NCI-H2081 (cell line): Measurements from ENCODE around the gene IL1R1.

Experiments
- DNase-seq, 2 experiments: peaks; one replicate each; lab custom pipeline; 2025; lab: John Stamatoyannopoulos, UW

IL1R1 gene

DNA sequence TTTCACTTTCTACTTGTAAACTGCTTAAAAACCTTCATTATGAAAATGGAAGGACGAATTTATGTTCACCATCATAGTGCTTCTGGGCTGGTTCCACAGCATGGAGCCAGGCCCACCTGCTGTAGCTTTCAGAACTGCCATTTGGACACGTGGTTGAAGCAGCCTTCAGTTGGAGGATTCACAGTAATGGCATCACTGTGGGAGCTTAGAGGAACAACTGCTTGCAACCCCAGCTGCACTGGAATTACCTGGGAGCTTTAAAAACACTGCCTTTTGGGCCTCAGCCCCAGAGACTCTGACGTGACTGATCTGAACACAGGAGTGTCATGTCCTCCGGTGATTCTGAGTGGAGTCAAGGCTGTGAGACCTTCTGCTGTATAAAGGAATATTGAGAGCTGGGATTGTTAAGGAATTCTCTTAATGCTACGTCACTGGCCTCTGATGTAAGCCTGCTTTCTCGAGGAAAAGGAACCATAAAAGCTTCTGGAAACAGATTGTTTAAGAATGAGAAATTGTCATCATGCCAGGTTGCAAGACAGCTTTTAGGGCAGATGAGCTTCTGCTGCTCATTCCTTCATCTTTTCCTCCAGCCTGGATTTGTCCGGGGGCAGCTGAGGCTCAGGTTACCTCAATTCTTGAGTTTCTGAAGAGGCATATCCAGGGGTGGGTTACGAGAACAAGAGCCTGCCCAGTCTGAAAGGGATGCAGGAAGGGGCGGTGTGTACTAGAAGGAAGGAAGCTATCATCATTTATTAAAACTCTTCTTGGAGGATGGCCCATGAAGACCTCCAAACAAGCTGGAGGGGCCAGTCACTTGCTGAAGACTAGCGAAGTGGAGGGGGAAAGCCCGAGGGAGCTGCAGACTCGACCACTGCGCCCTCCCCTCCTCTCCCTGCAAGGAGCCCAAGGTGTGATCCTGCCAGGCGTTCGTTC, 1.3 kb upstream of the IL1R1 start:
- no peak for DNase-seq

DNA sequence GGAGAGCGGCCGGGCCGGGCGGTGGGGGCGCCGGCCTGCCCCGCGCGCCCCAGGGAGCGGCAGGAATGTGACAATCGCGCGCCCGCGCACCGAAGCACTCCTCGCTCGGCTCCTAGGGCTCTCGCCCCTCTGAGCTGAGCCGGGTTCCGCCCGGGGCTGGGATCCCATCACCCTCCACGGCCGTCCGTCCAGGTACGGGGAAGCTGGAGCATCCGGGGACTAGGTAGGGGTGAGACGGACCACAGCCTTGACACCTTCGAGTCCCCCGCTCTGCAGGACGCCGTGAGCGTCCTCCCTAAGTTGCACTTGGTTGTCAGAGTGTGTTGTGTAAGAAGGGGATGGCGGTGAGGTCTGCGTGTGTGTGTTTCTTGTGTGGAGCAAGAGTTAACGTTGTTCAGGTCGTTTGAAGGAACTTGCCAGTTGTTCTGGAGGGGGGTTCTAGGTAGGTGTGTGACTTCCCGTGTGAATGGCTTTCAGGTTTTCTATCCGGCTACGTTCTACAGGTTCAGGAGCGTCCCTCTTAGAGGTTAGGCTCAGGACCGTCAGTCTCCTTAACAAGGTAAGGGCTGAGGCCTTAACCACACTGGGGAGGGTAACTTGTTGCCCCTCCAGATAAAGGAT, 393 bp downstream of the IL1R1 start:
- no peak for DNase-seq

DNA sequence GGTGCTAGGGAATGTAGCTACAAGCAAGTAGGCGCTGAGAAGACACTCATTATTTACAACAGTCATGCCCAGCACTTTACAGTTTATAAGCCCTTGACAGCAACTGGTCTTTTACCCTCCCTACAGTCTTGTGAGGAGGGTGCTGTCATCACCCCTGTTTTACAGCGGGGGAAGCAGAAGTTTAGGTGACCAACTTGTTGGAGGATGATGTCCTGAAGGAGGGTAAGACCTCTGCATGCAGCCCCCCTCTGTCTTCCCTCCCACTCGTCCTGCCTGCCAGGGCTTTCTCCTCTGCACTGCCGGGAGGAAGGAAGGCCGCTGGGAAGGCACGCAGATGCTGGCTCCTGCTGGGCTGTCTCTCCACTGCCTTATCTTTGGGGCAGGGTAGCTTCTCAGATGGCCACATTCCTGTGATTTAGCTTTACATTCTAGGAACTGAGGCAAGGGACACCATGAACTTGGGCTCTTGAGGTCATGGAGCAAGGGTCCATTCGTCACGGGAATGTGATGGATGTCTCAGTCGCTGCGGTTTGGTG, 972 bp downstream of the IL1R1 start:
- DNase-seq = no peak

DNA sequence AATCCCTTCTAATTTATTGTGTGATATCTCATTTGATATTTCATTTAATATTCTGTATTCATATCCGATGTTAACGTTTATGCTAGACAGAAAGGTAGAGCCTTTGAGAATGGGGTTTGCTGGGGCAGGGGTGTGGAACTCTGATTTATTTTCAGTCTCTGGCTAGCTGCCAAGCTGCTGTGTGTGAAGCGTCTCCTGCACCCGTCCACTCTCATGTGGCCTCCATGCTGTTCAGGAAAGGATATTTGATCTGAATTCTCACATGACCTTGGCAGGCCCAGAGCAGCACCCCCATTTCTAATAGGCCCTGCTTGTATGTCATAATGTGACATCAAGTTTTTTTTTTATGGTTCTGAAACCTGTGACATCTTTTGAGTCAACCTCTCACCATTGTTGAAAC, 1.6 kb downstream of the IL1R1 start:
- no peak for DNase-seq

DNA sequence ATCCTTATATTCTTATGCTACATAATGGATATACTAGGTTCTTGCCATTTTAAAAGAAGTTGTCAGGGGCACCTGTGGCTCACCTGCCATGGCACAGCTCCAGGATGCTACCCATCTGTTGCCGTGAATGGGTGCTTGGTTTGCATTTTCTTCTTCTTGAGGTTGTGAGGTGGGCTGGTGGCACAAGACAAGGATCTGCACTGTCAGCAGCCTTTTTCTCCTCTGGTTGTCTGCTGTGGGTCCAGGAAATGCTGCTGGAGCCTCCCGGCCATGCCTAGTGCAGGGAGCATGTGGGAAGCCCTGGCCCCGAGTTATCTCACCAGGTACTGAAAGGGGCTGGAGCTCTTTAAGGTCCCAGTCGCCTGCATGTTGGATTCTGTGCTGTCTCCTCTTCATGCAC, 2.6 kb downstream of the IL1R1 start:
- DNase-seq = no peak

DNA sequence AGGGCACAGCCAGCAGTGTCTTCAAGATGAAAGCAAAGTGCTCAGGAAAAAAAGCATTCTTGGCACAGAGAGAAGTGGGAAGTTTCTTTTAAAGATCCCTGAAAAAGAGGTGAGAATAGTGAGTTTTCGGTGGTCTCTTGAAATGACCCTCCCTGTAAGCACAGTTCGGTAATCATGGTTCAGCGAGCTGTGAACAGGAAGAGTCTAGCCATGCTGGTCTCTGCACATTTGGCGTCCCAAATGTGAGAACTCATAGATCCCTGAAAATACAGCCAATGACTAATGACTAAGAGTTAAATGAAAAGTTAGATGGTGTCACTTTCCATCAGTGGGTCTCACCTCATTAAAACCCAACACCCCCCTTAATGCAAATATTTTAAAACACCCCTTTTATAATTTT, 3.4 kb downstream of the IL1R1 start:
- no peak for DNase-seq

DNA sequence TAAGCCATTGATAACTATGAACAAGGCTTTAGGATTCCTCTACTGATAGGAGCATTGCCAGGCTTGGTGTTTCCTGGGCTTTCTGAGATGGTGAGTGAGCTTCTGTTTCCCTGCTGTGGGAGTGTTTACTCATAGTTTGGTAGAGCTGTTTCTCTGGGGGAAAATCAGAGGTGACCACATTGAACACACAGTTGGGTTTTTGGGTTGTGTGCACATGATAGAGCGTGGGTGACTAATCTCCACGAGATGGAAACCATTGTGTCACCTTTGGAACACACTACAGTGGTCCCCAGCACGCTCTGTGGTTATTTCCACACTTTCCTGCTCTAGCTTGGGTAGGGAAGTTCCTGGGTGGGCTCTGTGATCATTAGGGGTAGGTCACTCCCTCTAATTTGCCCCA, 5.4 kb downstream of the IL1R1 start:
- DNase-seq = no peak

DNA sequence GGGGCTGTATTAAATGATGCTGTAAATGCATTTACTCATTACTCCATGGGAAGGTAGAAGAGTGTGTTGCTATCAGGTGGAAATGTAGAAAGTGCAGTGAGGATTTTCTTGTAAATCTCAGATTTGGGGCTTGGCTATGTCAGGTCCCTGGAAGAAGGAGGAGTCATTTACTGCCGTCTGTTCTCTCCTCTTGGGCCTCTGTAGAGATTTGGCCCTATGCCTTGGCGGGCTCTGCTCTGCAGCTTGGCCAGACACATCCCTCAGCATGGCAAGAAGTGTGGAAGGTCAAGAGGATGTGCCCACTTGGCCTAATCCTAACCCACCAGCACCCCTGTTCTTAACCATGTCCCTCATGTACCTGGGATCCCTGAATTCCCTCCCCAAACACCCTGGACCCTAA, 6.7 kb downstream of the IL1R1 start:
- no peak for DNase-seq

DNA sequence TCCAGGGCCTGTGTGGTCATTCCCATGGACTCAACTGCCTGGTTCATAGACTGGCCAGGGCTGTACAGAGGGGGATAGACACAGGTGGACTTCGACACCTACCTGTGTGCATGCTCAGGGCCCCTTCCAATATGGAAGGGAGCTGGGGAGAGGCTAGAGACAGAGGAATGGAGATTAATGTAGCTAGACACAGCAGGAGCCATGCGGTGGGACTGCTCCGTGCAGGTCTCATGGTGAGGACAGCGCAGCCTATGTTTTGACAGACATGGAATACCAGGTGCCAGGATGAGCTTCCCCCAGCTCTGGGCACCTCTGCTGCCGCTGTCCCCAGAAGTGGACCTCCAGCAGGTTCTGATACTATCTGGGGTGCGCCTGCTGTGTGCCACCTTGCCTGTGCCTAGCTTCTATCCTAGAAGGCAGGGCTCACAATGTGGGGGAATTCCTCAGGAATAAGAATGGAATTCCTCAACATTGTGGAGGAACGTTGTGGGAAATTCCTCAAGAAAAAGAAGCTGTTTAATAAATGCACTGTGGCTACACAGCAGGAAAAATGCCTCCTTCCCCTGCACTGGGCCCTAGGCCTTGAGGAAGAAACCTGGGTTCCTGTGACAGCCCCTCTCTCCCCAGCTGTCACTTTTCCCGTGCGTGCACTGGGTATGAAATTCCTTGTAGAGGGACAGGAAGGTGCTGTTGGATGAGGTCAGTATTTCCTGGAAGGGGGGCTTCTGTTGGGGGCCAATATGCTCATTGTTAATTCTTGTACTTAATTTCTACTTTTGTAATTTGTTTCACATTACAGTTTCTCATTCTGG, 7.3 kb downstream of the IL1R1 start:
- no peak for DNase-seq

DNA sequence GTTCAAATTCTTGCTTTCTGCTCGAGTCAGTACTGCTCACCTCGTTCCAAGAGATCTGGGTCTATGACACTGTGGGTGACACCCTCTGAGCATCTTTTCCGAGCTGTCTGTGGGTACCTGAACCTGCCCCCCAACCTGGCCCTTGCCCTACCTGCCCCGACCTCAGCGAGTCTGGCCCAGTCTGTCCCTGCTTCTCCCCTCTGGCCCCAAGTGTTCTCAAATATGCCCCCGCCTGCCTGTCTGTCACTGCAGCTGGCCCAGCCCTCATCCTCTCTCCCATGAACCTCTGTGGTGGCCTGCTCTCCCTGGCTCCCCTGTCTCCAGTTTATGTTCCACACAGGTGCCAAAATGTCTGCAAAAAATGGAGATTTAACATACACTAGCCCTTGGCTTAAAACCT, 11.8 kb downstream of the IL1R1 start:
- no peak for DNase-seq

DNA sequence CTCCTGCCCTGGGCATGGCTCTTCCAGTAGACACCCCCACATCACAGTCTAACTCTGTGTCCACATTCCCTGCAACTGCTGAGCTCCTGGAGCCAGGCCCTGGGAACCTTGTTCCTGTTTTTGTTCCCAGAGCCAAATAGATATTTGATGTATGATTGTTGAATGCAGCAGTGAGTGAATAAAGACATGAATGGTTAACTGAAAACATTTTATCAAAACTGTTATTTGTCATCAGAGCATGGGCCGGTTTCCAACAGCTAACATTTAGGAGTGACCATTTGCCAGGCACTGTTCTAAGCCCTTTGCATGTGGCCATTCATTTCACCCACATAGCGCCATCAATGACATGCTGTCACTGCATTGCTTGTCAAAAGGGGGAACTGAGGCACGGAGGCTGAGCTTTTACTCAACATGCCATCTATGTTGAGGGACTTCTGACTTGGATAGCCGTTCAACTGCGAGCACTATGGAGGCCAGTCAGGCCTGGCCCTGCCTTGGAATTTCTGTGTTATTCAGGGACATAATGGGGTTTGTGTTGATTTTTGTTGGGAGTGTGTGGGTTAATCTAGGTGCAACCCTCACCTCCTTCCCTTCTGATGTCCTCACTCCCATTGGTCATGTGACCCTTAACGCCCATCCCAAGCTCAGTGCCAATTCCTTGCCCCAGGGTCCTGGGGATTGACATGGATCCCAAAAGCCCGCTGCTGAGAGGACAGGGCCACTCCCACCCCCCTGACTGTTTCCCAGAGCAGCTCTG, 12.6 kb downstream of the IL1R1 start:
- no peak for DNase-seq

DNA sequence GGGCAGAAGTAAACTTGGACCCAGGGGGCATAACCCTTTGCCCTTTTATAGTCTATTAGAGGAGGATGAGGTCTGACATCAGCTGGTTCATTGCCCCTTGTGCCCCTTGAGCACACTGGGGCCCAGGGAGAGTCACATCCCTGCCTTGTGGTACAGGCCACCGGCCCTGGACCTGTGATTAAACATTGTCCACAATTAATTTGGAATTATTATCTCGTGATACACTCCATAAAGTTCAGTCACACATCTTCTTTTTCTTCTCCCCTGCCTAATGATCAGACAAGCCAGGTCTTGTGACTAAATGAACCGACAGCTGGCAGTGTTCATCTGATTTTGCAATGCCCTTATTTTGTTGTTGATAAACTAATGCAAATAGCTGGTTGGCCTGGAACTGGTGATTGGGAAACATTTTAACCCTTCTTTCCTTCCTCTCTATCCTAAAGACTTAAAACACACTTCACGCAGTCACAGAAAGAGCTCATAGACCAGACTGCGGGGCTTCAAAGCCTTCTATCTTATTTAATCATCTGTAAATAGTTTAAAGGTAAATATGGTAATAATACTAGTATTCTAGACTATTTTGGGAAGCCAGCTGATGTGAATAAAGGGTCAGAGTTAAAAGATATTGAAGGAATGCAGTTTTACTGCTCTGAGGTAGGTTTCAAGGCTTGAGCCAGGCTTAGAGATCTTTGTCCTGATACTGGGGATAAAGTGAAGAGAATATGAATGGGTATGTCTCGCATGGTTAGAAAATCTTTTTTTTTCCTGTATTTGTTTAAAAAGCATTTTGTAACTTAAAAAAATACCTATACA, 13.4 kb downstream of the IL1R1 start:
- DNase-seq = no peak

DNA sequence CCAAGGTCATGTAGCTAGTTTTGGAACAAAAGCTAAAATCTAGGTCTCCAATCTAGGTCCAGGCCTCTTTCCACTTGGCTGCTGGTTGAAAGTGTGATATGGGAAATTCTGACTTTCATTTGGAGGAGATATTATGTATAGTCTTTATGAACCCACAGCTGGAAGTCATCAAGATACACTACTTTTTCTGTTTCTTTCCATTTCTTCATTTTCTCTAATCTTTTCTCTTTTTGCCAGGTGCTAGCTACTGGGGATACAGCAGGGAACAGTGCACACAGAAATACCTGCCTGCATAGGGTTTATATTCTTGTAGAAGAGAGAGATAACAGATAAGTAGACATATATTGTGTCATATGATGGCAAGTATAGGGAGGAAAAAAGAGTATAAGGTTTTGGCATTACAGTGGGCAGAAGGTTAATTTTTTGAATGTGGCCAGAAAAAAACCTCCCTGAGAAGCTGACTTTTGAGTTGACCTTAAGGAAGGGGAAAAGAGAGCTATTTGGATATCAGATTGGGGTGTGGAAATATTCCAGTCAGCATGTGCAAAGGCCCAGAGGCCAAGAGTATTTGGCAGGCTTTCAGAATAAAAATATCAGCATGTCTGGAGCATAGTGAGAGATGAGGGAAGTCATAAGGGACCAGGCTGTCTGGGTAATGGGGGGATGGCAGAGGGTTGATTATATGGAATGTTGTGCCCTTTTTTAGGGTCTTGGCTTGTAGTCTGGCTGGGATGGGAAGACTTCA, 15.6 kb downstream of the IL1R1 start:
- DNase-seq = no peak

DNA sequence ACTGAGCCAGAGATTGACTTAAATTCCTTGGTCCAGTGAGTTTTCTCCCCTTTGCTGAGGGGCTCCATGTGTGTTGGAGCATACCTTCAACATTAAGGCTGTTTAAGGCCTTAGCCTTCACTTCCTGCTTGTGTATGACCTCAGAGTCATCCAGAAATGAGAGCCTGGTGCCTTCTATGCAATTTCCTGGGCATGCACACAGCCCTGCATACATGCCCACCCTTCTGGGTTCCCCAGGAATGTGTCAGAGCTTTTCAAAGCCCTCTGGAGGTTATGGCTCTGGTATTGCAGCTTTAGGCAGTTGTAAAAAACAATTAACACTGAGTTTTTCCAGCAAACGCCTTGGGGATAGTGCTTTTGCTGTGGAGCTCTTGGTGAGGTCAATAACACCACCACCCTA, 16.7 kb downstream of the IL1R1 start:
- DNase-seq = no peak

DNA sequence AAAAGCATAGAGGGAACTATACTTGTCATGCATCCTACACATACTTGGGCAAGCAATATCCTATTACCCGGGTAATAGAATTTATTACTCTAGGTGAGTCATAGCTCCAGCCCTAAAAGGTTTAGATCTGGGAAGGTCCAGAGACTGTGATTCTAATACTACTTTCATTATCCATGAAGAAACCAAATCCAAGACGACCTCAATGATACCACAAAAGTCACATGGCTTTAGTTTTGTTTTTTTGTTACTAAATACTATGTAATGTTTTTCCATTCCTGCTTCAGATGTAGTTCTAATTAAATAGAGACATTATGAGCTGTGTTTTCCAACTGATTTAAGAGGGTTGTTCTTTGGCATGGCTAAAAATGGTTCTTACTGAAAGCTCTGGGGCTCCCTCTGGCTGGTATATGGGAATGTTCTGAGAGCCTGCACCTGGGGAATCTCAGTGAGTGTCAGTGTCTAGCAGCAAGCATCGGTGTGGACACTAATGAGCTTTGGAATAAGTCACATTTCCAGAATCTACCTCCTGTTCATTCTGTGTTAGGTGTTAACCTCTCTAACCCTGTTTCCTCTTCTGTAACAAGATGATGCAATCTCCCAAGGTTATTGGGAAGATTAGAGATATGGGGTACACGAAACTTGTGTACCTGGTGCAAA, 23.8 kb downstream of the IL1R1 start:
- DNase-seq = no peak

DNA sequence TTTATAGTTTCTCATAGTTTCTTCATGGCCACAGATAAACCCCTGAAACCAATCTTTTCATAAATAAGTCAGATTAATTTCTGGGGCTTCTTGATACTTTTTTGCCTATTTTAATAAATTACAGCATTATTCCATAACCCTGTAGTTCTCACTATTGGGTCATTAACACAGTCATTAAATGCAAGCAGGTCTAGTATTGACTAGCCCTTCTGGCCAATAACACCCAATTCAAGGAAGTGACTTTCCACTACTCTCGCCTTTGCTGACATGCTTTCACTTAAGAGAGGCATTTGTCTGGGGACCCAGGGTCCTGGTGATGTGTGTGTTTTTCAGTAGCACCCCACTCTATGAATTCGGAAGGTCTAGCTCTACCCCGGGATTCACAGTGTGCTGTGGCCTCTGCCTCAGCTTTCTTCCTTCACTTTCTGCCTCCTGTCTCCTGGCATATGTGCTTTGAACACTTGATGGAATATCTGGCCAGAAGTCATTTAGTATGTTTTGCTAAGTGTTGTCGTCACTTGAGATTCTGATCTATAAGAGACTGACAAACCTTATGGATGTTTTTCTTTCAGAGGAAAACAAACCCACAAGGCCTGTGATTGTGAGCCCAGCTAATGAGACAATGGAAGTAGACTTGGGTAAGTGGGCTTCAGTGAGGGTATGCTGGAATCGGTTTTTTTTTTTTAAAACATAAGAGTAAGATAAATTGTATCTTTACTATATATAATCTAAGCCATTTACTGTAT, 25.7 kb downstream of the IL1R1 start:
- DNase-seq = no peak

DNA sequence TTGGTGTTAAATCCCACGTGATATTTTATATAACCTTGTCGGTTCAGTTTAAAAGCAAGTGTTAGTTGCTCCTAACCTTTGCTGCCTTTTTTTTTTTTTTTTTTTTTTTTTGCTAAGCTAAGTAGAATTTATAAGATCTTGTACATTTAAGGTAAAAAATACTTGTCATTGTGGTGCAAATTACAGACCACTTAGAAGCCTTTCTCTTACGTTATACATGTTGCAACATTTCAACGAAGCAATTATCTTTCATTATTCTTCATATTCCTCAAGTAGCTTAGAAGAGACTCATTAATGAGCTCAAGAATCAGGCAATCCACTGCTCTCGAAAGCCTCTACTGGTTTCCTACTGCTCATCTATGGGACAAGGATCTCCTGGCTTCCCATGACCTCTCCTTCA, 29.4 kb downstream of the IL1R1 start:
- no peak for DNase-seq

DNA sequence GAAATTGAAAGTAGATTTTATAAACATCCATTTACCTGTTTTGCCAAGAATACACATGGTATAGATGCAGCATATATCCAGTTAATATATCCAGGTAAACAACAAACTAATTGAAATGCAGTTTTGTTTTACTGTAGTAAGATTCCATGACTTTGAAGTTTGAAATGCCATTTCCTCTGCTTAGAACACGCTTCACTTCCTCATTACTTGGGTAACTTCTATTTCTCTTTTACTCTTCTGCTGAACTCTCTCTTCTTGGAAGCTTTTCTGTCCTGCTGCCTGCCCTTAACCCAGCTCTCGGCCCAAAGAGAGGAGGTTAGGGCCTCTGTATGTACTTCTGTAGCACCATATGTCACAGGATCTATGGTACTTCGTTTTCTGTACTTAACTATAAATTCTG, 30.2 kb downstream of the IL1R1 start:
- no peak for DNase-seq

DNA sequence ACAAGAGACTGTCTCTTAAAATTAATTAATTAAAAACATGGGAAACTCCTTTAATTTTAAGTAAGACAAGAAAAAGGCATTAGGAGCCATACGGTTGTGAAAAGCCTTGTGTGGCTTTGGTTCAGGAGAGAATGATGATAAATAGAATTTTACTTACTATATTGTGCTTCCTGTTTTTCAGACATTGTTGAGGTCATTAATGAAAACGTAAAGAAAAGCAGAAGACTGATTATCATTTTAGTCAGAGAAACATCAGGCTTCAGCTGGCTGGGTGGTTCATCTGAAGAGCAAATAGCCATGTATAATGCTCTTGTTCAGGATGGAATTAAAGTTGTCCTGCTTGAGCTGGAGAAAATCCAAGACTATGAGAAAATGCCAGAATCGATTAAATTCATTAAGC, 33.6 kb downstream of the IL1R1 start:
- no peak for DNase-seq
